Measurements from ENCODE around the gene LRP1-AS.

Gene LRP1-AS

DNA sequence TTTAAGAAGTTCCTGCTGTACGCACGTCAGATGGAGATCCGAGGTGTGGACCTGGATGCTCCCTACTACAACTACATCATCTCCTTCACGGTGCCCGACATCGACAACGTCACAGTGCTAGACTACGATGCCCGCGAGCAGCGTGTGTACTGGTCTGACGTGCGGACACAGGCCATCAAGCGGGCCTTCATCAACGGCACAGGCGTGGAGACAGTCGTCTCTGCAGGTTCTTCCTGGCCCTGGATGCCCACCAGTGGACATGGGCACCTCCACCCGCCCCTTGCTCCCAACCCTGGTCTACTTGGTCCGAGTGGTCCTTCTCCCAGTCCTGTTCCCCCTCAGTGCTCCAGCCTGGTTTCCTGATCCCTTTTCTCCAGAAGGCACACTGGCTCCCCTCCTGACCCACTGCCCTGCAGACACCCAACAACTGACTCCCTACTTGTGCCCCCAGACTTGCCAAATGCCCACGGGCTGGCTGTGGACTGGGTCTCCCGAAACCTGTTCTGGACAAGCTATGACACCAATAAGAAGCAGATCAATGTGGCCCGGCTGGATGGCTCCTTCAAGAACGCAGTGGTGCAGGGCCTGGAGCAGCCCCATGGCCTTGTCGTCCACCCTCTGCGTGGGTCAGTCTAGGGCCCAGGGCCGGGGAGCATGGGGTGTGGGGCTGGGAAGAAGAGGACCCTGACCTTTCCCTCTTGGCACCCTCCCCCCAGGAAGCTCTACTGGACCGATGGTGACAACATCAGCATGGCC, 32.1 kb upstream of the LRP1-AS start:
- FAIRE-seq: no peak

DNA sequence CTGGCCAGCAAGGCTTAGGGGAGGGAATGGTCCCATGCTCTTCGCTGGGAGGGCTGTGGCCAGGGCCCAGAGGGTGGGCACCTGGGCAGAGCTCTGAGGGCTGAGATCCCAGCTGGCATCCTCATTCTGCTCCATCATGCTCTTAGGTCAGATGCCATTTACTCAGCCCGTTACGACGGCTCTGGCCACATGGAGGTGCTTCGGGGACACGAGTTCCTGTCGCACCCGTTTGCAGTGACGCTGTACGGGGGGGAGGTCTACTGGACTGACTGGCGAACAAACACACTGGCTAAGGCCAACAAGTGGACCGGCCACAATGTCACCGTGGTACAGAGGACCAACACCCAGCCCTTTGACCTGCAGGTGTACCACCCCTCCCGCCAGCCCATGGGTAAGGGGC, 30.8 kb upstream of the LRP1-AS start:
- FAIRE-seq: no peak

DNA sequence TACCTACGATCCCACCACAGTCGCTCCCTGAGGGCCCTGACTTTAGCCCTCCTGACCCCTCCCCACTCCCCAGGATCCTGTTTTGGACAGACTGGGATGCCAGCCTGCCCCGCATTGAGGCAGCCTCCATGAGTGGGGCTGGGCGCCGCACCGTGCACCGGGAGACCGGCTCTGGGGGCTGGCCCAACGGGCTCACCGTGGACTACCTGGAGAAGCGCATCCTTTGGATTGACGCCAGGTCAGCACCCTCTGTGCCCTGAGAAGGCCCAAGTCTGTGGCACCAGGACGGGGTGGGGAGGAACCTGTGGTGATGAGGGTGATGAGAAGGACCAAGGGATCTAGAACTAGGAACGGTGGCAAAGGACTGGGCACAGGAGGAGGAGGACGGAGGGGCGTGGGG, 29.9 kb upstream of the LRP1-AS start:
- FAIRE-seq: no peak

- FAIRE-seq: no peak
These were observed 29.4 kb upstream of the LRP1-AS start for GRCh38 chr12:57176846-57177245.

GRCh38 chr12:57176139-57176477, 28.7 kb upstream of the LRP1-AS start:
- FAIRE-seq: no peak

GRCh38 chr12:57175428-57176138, 28.2 kb upstream of the LRP1-AS start:
- FAIRE-seq: no peak

- no peak for FAIRE-seq
These were observed 26.3 kb upstream of the LRP1-AS start for GRCh38 chr12:57173683-57174082.

DNA sequence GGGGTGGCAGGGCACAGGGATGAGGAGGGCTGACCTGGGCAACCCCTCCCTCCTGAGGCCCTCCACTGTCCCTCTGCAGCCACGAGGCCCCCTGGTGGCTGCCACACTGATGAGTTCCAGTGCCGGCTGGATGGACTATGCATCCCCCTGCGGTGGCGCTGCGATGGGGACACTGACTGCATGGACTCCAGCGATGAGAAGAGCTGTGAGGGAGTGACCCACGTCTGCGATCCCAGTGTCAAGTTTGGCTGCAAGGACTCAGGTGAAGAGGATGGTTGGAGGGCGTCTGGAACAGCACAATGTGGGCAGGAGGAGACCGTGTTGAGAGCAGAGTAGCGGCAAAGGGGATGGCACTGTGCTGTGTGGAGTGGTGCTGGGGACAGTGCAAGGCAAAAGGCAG, 25.7 kb upstream of the LRP1-AS start:
- no peak for FAIRE-seq

- no peak for FAIRE-seq
These were observed 24.2 kb upstream of the LRP1-AS start for GRCh38 chr12:57171668-57172067.

DNA sequence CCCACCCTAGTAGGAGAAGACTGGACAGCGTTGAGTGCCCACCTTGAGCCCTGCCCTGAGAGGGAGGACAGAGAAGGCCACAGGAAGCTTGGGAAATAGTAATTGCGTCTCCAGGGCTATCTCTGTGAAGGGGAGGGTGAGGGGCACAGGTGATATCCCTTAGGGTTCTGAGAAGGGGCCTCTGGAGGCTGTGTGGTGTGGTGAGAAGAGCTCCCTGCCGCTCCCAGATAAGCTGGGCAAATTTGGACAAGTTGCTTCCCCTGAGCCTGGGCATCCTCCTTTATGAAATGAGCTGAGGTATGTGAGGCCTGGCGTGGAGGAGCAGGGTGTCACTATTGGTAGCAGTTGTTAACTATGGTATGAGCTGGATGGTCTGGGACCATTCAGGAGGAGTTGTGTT, 23.5 kb upstream of the LRP1-AS start:
- FAIRE-seq: no peak

DNA sequence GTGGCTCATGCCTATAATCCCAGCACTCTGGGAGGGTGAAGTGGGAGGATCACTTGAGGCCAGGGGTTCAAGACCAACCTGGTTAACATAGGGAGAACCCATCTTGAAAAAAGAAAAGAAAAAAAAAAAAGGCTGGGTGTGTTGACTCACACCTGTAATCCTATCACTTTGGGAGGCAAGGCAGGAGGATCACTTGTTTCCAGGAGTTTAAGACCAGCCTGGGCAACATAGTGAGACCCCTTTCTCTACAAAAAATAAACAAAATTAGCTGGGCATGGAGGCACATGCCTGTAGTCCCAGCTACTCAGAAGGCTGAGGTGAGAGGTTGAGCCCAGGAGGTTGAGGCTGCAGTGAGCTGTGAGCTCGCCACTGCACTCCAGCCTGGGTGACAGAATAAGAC, 23.0 kb upstream of the LRP1-AS start:
- FAIRE-seq: no peak

- no peak for FAIRE-seq
These were observed 22.6 kb upstream of the LRP1-AS start for GRCh38 chr12:57169969-57170368.

GRCh38 chr12:57169046-57169795, 21.8 kb upstream of the LRP1-AS start:
- FAIRE-seq: no peak

- FAIRE-seq: no peak
These were observed 20.6 kb upstream of the LRP1-AS start for GRCh38 chr12:57168058-57168457.

GRCh38 chr12:57166971-57167371, 19.6 kb upstream of the LRP1-AS start:
- FAIRE-seq: no peak

GRCh38 chr12:57165741-57166140, 18.3 kb upstream of the LRP1-AS start:
- no peak for FAIRE-seq

DNA sequence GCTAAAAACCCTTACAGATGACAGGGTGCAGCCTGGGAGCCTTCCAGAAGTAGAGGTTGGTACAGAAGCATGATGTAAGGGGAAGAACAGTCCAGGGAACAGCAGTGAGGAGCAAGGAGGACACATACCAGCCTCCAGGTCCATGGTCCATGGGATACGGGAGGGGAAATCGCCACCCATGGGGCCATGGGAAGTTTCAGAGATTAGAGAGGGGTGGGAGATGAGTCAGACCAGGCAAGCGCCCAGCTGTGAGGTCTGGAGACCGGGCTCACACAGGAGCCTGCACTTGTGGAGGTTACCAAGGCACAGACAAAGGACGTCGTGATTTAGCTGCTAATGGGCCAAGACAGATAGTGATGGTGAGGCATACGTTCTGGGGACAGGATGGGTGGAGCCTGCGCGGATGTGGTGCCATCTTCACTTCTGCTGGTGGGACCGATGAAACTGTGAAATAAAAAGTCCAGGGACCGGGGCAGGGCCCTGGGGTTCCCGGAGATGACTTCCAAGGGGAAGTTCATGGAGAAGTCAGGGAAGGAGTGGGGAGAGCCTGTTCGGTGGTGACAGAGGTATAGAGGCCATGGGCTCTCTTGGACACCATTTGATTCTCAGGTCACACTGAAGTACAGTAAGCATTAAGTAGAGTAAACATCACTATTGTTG, 17.7 kb upstream of the LRP1-AS start:
- no peak for FAIRE-seq

DNA sequence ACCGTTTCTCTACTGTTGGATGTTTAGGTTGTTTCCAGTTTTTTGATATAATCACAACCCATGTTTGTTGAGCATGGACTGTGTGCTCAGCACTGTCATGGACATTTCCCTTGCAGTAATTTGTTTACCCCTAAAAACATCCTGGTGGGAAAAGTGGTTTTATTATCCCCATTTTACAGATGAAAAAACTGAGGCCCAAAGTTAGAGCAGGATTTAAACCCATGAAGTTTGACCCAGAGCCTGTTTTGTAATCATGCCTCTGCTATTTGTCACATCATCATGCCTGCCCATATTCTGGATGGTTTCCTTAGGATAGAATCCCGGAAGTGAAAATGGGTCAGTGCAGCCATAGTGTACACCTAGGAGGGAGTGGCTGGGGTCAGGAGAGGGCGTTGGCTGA, 17.0 kb upstream of the LRP1-AS start:
- no peak for FAIRE-seq

DNA sequence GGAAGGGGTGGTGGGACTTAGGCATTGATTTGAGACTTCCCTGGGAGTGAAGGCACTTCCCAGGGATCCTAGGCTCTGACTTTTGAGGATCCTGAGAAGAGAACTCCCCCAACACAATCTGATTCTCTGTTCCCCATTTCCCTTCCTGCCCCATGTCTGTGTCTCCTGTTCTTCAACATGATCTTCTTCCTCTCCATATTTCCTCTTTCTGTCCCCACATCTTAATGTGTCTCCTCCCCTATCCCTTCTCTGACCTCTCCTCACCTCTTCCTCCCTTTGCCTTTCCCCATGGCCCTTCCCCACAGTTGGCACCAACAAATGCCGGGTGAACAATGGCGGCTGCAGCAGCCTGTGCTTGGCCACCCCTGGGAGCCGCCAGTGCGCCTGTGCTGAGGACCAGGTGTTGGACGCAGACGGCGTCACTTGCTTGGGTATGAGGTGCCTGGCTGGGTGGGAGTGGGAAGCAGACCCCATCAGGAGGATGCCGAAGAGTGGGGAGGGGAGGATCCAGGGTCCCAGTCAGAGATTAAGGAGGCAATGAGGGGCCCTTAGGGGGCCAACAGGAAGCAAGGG, 15.2 kb upstream of the LRP1-AS start:
- no peak for FAIRE-seq

- FAIRE-seq: no peak
These were observed 14.1 kb upstream of the LRP1-AS start for GRCh38 chr12:57161491-57161890.

DNA sequence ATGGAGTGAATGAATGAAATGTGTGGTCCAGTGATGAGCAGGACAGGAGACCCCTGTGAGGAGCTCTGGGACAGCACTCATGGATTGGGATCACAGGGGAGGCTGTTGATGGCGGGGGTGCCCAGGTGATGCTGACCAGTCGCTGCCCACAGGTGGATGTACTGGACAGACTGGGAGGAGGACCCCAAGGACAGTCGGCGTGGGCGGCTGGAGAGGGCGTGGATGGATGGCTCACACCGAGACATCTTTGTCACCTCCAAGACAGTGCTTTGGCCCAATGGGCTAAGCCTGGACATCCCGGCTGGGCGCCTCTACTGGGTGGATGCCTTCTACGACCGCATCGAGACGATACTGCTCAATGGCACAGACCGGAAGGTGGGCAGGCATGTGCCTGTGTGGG, 13.3 kb upstream of the LRP1-AS start:
- FAIRE-seq: no peak

GRCh38 chr12:57160040-57160439, 12.6 kb upstream of the LRP1-AS start:
- no peak for FAIRE-seq

- no peak for FAIRE-seq
These were observed 11.9 kb upstream of the LRP1-AS start for GRCh38 chr12:57159311-57159710.
